ENCODE results near the gene NECTIN1. TPM values are rescaled to one million over a fixed set of nuclear protein-coding genes. Genes with fewer than 3 reads are reported as not detected.
A peak's percentile ranks its signal among the peaks of the same experiment; 100 is the strongest.

Gene NECTIN1
- total and polyA plus RNA-seq, 5 experiments from 2014 or later: 0.48 to 2.8 (median 1.7) TPM; not detected in 1

GRCh38 chr11:119764108-119764868 lies 35.3 kb upstream of the NECTIN1 start:
- POLR2A ChIA-PET: no interaction called here
- Mint-ChIP-seq H3K4me1 (no peaks in the 10 kb centered on the region), H3K36me3 (peaks cover 0 to 19% (median 0%) of the 10 kb centered on the region in 3 donors), H3K9me3 (peaks cover 5 to 28% (median 16%) of the 10 kb centered on the region in 9 donors), H3K27me3 (peaks cover 16 to 47% (median 34%) of the 10 kb centered on the region in 5 donors), H3K27ac (no peak overlapping the region), H3K4me3 (no peak overlapping the region)
- peak in 1 of 10 donors; percentile 31 for DNase-seq
- no peak for ATAC-seq

GRCh38 chr11:119763071-119763728 lies 34.2 kb upstream of the NECTIN1 start:
- H3K4me3 Mint-ChIP-seq: no peak overlapping the region
- POLR2A ChIA-PET: no interaction called here
- peaks cover 0 to 14% (median 0%) of the 10 kb centered on the region in 3 donors for H3K36me3 Mint-ChIP-seq
- ATAC-seq (no peak), DNase-seq (peak in 1 of 10 donors; percentile 38)
- H3K27me3 Mint-ChIP-seq: peaks cover 16 to 57% (median 39%) of the 10 kb centered on the region in 5 donors
- peaks cover 5 to 23% (median 14%) of the 10 kb centered on the region in 9 donors for H3K9me3 Mint-ChIP-seq
- no peak overlapping the region for H3K27ac Mint-ChIP-seq
- H3K4me1 Mint-ChIP-seq: no peaks in the 10 kb centered on the region

GRCh38 chr11:119759747-119760412 lies 30.9 kb upstream of the NECTIN1 start:
- H3K4me3 Mint-ChIP-seq: no peak overlapping the region
- H3K4me1 Mint-ChIP-seq: no peaks in the 10 kb centered on the region
- ATAC-seq: no peak
- no peaks in the 10 kb centered on the region for H3K36me3 Mint-ChIP-seq
- DNase-seq: peak in 1 of 10 donors; percentile 24
- POLR2A ChIA-PET: no interaction called here
- no peaks in the 10 kb centered on the region for H3K9me3 Mint-ChIP-seq
- H3K27ac Mint-ChIP-seq: no peak overlapping the region
- peaks cover 13 to 56% (median 34%) of the 10 kb centered on the region in 5 donors for H3K27me3 Mint-ChIP-seq

- ATAC-seq (no peak), DNase-seq (peak in 1 of 10 donors; percentile 35)
- Mint-ChIP-seq H3K27me3 (peaks cover 16 to 56% (median 32%) of the 10 kb centered on the region in 5 donors), H3K36me3 (no peaks in the 10 kb centered on the region), H3K4me1 (no peaks in the 10 kb centered on the region), H3K9me3 (no peaks in the 10 kb centered on the region), H3K27ac (no peak overlapping the region), H3K4me3 (no peak overlapping the region)
- POLR2A ChIA-PET: interaction anchor here (0.6 kb wide), 1 partner anchor 1908 kb away, joined by 3 read pairs; no protein-coding TSS in a partner anchor
These were observed 30.3 kb upstream of the NECTIN1 start for GRCh38 chr11:119759324-119759723.

- POLR2A ChIA-PET: no interaction called here
- H3K36me3 Mint-ChIP-seq: no peaks in the 10 kb centered on the region
- no peak for ATAC-seq
These were observed 29.3 kb upstream of the NECTIN1 start for GRCh38 chr11:119758291-119758690.

GRCh38 chr11:119757378-119757777 lies 28.4 kb upstream of the NECTIN1 start:
- Mint-ChIP-seq H3K36me3 (no peaks in the 10 kb centered on the region), H3K27me3 (peaks cover 12 to 42% (median 27%) of the 10 kb centered on the region in 5 donors), H3K4me1 (peaks cover 0 to 10% (median under 1%) of the 10 kb centered on the region in 4 donors), H3K4me3 (no peak overlapping the region), H3K27ac (no peak overlapping the region), H3K9me3 (no peaks in the 10 kb centered on the region)
- DNase-seq (peak in 1 of 10 donors; percentile 34), ATAC-seq (no peak)
- POLR2A ChIA-PET: no interaction called here

More at GRCh38 chr11:119758291-119758690, 29.3 kb upstream of the NECTIN1 start:
- peaks cover 0 to 2% (median 0%) of the 10 kb centered on the region in 4 donors for H3K4me1 Mint-ChIP-seq
- peaks cover 15 to 46% (median 28%) of the 10 kb centered on the region in 5 donors for H3K27me3 Mint-ChIP-seq
- H3K27ac Mint-ChIP-seq: no peak overlapping the region
- H3K9me3 Mint-ChIP-seq: no peaks in the 10 kb centered on the region
- DNase-seq: no peak
- H3K4me3 Mint-ChIP-seq: no peak overlapping the region

- POLR2A ChIA-PET: no interaction called here
- DNase-seq (peak in 1 of 10 donors; percentile 34), ATAC-seq (no peak)
- Mint-ChIP-seq H3K27ac (no peak overlapping the region), H3K9me3 (no peaks in the 10 kb centered on the region), H3K4me1 (peaks cover 3 to 20% (median 8%) of the 10 kb centered on the region in 4 donors), H3K27me3 (peaks cover 14 to 46% (median 29%) of the 10 kb centered on the region in 5 donors), H3K4me3 (no peak overlapping the region), H3K36me3 (no peaks in the 10 kb centered on the region)
These were observed 27.3 kb upstream of the NECTIN1 start for GRCh38 chr11:119756169-119756865.

GRCh38 chr11:119755356-119756071 lies 26.5 kb upstream of the NECTIN1 start:
- POLR2A ChIA-PET: no interaction called here
- H3K36me3 Mint-ChIP-seq: no peaks in the 10 kb centered on the region
- H3K9me3 Mint-ChIP-seq: no peaks in the 10 kb centered on the region
- no peak overlapping the region for H3K4me3 Mint-ChIP-seq
- no peak overlapping the region for H3K27ac Mint-ChIP-seq
- peaks cover 3 to 21% (median 9%) of the 10 kb centered on the region in 4 donors for H3K4me1 Mint-ChIP-seq
- H3K27me3 Mint-ChIP-seq: peaks cover 15 to 44% (median 27%) of the 10 kb centered on the region in 5 donors
- DNase-seq (peak in 1 of 10 donors; percentile 24), ATAC-seq (no peak)

GRCh38 chr11:119754656-119755355 lies 25.8 kb upstream of the NECTIN1 start:
- H3K4me3 Mint-ChIP-seq: no peak overlapping the region
- POLR2A ChIA-PET: no interaction called here

GRCh38 chr11:119754199-119754598 lies 25.2 kb upstream of the NECTIN1 start:
- ATAC-seq: no peak
- Mint-ChIP-seq H3K27ac (no peak overlapping the region), H3K4me3 (no peak overlapping the region), H3K36me3 (no peaks in the 10 kb centered on the region), H3K27me3 (peaks cover 17 to 49% (median 27%) of the 10 kb centered on the region in 5 donors), H3K4me1 (peaks cover 3 to 21% (median 9%) of the 10 kb centered on the region in 4 donors), H3K9me3 (no peaks in the 10 kb centered on the region)
- POLR2A ChIA-PET: no interaction called here
- no peak for DNase-seq

More at GRCh38 chr11:119754656-119755355, 25.8 kb upstream of the NECTIN1 start:
- H3K9me3 Mint-ChIP-seq: no peaks in the 10 kb centered on the region
- ATAC-seq (no peak), DNase-seq (peak in 1 of 10 donors; percentile 54)
- H3K4me1 Mint-ChIP-seq: peaks cover 3 to 21% (median 9%) of the 10 kb centered on the region in 4 donors
- no peaks in the 10 kb centered on the region for H3K36me3 Mint-ChIP-seq
- H3K27me3 Mint-ChIP-seq: peaks cover 17 to 49% (median 27%) of the 10 kb centered on the region in 5 donors
- H3K27ac Mint-ChIP-seq: no peak overlapping the region

- ATAC-seq: no peak
- Mint-ChIP-seq H3K27ac (no peak overlapping the region), H3K4me1 (peaks cover 3 to 21% (median 9%) of the 10 kb centered on the region in 4 donors), H3K4me3 (no peak overlapping the region), H3K36me3 (no peaks in the 10 kb centered on the region), H3K9me3 (no peaks in the 10 kb centered on the region), H3K27me3 (peaks cover 17 to 49% (median 24%) of the 10 kb centered on the region in 5 donors)
- POLR2A ChIA-PET: no interaction called here
- DNase-seq: peak in 1 of 10 donors; percentile 6
These were observed 23.9 kb upstream of the NECTIN1 start for GRCh38 chr11:119752946-119753345.

All from naive thymus-derived CD8-positive, alpha-beta T cell (primary cell).